Activated CD4-positive, CD25-positive, alpha-beta regulatory T cell treated with anti-CD3 and anti-CD28 coated beads, Interleukin-2, amount 50 U/mL, for 24 hours (primary cell): ENCODE results near the gene DHDDS.
A peak's percentile ranks its signal among the peaks of the same experiment; 100 is the strongest.
"Not testable (repeated sequence)": the region's sequence is repeated elsewhere in the genome, so short reads cannot be mapped to it uniquely, and the experiment has no call there.

ENCODE experiments used
- ATAC-seq, 2 donors: fragments of 150-1000 bp; cut with Tn5 transposase; one replicate each; pipeline ENCODE4 v1.10.0; 2021; ENCODE audit warnings: mild to moderate bottlenecking in 1 of 2, moderate library complexity in 1 of 2

The DHDDS gene, protein sequence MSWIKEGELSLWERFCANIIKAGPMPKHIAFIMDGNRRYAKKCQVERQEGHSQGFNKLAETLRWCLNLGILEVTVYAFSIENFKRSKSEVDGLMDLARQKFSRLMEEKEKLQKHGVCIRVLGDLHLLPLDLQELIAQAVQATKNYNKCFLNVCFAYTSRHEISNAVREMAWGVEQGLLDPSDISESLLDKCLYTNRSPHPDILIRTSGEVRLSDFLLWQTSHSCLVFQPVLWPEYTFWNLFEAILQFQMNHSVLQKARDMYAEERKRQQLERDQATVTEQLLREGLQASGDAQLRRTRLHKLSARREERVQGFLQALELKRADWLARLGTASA

DNA sequence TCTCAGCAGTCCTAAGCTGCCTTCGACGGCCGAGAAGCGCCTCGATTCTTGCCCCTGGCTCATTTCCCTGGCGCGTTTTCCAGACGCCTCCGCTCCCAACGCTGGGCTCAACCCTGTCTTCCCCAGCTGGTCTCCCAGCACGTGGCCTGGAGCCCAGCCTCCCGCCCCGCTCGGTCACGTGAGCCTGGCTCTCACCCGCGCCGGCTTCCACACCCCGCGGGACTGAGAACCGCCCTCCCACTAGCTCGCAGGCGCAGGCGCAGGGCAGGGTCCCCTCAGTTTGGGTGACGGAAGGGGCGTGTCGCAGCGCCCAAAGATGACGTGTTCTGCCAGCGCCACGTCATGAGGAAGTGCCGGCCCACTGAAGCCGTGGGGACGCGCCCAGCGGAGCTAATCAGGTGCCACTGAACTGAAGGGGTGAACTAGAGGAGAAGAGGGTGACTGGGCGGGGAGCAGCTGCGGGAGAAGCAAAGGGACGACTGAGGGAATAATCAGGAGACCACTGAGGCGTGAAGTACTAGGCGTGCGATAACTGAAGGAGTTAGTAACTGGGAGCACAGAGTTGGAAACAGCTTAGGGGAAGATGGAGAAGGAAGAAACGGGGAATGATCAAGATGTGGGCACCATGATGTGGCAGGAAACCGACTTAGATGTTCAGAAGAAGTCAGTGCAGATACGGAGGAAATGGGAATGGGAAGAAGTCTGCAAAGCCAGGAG, at the start of gene DHDDS:
Gene DHDDS, plus strand, starts transcription at position 343 of the 717 bp plus-strand sequence. CDS start 625 bp downstream, outside the sequence.
- peak; percentile 96 to 97 for ATAC-seq

DNA sequence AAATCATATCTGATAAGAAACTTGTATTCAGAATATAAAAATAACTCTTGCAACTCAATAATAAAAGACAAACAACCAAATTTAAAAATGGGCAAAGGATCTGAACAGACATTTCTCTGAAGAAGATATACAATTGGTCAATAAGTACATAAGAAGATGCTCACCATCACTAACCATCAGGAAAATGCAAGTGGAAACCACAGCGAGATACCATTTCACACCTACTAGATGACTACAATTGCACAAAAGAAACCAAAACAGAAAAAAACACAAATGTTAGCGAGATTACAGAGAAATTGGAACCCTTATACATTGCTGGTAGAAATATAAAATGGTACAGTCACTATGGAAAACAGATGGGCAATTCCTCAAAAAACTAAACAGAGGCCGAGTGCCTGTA, 48.0 kb upstream of the DHDDS start:
- ATAC-seq, result no peak

DNA sequence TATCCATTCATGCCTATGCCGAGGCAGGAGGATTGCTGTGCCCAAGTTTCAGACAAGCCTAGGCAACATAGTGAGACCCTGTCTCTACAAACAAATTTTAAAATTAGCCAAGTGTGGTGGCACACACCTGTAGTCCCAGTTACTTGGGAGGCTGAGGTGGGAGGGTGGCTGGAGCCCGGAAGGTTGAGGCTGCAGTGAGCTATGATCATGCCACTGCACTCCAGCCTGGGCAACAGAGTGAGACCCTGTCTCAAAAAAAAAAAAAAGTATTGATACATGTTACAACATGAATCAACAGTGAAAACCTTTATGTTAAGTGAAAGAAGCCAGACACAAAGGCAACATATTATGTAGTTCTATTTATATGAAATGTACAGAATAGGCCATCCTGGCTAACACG, 47.1 kb upstream of the DHDDS start:
- ATAC-seq, result not testable (repeated sequence)

DNA sequence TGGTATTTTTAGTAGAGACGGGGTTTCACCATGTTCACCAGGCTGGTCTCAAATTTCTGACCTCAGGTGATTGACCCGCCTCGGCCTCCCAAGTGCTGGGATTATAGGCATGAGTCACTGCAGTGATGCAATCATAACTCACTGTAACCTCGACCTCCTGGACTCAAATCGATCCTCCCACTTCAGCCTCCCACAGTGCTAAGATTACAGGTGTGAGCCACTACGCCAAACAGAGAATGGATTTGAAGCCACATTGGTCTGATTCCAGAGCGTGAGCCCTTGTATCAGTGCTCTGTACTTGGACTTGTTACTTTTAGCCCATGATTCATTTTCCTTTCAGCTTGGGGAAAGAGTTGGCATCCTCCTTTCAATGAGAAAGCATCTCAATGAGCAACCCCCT, 44.7 kb upstream of the DHDDS start:
- ATAC-seq, result no peak

DNA sequence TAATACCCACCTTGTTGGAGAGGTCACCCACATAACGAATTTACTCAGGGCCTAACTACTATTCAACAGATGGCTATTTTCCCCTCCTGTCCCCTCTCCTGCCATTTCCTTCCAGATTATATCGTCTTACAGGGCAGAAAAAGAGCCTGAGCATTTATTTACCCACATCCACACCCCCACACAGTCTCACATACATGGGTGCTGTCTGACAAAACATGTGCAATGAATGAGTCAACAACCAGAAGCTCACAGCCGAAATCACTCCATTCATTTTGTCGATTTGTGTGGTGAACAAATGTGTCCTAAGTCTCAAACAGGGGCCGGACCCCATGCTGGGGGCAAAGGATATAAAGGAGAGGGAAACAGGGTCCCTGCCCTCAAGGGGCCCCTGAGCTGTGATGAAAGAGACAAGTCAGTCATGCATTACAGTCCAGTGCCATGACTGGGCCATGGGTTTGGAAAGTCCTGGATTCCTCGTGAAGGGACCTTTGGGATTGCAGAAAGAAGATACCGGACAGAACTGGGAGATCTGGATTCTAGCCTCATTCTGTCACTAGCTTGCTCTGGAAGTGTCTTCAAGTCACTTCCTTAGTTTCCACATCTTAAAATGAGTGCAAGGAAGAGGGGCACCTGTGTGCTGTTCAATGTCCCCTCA, 43.2 kb upstream of the DHDDS start:
- no peak for ATAC-seq

DNA sequence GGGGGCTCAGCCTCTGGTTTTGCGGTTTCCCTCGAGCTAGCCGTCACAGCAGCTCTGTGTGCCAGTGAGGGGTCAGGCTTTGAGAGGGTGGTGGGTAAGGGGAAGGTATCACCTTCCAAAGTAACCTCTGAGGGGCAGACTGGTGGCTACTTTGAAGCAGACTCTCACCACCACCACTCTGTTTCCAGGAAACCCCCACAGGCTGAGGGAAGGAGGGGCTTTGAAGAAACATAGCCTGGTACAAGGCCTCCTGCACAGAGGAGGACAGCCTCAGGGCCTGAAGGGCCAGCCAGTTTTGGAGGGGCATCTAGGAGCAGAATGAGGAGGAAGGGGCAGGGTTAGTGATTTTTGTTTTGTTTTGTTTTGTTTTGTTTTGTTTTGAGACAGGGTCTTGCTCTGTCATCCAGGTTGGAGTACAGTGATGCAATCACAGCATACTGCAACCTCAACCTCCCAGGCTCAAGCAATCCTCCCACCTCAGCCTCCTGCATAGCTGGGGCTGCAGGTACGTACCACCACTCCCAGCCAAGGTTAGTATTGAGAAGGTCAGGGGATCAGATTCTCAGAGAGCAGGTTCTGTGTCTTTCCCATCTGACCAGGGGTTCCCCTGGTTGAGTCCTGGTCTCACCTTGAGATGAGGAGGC, 42.4 kb upstream of the DHDDS start:
- ATAC-seq, result no peak

DNA sequence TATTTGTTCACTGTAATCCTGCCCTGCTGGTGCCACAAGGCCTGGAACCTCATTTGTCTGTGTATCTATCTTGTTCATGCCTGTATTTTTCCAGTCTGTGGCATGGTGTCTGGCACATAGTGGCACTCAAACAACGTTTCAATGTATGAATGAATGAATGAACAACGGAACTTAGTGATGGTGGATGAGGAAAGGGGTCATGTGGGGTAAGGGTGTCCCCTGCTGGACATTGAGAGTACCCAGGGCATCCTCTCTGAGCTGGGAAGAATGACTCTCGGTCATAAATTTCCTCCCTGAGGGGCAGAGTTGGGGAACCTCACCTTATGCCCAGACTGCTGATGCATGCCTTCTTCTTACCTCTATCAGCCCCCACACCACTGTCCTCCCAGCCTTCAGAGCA, 40.7 kb upstream of the DHDDS start:
- peak; percentile 35 to 55 for ATAC-seq

DNA sequence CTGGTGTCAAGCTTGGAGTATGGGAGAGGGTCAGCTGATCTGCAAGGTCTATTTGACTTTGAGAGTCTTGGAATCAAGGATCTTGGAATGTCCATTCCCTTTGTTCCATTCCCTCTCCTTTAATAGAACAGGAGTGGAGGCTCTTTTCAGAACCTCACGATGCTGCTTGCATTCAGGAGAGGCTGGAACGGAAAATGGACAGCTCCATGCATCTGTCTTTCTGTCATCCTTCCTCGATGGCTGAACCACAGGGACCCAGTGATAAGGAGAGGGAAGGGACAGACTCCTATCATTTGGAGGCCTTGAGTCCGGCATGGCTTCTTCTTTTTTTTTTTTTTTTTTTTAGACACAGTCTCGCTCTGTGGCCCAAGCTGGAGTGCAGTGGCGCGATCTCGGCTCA, 36.4 kb upstream of the DHDDS start:
- ATAC-seq, result no peak

DNA sequence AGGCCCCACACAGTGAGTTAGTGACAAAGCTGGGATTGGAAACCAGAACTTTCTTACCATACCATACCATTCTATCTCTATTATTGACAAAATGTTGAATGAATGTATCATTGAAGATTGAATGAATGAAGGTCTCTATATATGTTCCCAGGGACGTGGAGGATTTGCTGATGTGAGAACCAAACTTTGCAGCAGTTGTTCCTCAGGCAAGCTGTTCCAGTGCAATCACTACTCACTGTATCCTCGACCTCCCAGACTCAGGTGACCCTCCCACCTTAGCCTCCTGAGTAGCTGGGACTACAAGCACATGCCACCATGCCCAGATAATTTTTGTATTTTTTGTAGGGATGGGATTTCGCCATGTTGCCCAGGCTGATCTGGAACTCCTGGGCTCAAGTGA, 33.1 kb upstream of the DHDDS start:
- no peak for ATAC-seq

DNA sequence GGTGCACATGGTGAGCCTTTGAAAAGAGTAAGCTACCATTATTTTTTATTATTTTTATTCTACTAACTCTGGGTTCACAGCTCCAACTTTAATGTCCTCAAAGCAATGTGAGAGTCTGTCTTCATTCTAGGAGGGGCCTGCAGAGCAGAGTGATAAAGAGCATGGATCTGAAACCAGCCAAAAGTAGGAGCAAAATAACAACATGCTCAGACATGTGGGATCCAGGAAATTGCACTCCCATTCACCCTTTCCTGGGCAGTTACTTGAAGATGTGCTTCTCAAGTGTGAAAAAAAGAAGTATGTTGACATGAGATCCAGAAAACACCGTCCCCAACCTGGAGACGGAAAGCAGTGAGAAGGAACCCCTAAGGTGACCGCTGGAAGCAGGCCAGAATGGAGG, 30.2 kb upstream of the DHDDS start:
- ATAC-seq, result no peak

DNA sequence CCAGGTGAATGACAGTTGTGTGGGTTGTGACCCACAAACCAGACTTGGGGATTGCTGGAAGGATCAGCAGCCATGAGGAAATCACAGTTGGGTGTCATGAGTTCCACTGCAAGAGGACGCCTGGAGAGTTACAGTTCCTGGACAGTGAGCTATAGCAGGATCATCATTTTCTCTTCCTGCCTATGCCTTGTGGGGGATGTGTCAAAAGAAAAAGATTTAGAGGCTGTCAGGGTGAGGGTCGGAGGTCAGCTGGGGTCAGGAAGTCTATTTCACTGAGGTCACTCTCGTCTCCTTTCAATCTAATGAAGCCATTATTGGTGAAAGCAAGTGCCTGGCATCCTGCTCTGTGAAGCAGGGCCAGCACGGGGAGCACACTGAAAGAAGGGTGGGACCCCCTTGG, 28.5 kb upstream of the DHDDS start:
- no peak for ATAC-seq

DNA sequence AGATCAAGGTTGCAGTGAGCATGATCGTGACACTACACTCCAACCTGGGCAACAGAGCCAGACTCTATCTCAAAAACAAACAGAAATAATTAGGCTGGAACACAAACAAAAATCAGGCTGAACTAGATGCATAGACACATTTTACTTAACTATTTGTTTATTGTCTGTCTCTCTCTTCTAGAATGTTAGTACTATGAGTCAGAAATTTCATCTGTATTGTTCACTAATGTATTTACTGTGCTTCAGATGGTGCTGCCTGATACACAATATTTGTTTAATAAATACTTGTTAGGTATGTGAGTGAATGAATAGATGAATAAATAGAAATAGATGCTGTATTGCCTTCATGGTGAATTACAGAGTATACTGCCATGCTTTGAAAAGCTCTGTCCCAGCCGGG, 27.5 kb upstream of the DHDDS start:
- no peak for ATAC-seq

DNA sequence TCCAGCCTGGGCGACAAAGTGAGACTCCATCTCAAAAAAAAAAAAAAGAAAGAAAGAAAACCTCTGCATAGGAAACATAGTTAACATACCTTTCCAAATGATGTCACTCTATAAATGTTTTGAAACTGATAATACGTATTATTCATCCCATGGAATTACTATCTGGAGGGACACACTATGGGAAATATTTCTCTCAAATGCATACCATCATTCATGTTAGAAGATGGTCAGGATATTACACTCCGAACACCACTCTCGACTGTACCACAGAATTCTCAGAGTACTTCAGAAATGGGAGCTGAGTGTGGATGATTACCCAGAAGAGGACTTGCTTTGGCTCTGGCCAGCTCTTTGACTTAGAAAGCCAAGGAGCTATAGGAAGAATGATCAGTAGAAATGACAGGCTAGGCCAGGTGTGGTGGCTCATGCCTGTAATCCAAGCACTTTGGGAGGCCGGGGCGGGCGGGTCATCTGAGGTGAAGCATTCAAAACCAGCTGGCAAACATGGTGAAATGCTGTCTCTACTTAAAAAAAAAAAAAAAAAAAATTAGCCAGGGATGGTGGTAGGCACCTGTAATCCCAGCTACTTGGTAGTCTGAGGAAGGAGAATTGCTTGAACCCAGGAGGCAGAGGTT, 26.7 kb upstream of the DHDDS start:
- ATAC-seq, result no peak

DNA sequence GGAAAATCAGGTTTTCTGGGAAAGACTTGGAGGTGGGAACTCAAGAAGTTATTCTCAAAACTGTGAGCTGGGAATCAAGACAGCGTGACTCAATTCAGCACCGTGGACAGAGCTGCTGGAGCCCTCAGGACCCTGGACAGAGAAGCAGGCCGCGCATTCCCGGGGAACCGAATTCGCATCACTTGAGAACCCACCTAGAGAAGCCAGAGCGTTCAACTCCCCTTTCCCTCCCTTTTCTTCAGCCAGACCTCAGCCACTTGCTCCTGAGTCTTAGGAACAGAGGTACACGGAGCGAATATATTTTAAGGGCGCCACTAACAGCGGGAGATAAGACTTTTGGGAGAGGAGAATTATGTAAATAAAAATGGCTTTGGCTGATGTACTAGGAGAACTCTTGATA, 23.5 kb upstream of the DHDDS start:
- ATAC-seq, result peak; percentile 69 to 78

DNA sequence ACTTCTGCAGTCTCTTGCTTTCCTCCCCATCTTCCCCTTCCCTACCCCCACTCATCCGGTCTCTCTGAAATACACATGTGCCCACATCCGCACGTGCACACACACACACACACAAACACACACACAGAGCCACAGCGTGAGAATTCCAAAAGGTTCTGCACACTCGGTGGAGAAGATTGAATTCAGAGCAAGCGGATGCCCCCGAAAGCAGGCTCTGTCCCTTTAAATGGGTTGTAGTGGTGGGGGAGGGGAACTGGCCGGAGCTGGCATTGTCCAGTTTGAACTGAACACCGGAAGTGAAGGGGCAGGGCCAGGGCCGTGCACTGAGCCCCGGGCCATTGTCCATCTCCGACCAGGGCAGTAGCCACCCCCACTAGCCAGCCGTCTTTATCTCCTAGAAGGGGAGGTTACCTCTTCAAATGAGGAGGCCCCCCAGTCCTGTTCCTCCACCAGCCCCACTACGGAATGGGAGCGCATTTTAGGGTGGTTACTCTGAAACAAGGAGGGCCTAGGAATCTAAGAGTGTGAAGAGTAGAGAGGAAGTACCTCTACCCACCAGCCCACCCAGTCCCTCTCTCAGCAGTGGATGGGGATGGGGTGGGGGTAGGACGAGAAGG, 22.8 kb upstream of the DHDDS start:
- no peak for ATAC-seq

DNA sequence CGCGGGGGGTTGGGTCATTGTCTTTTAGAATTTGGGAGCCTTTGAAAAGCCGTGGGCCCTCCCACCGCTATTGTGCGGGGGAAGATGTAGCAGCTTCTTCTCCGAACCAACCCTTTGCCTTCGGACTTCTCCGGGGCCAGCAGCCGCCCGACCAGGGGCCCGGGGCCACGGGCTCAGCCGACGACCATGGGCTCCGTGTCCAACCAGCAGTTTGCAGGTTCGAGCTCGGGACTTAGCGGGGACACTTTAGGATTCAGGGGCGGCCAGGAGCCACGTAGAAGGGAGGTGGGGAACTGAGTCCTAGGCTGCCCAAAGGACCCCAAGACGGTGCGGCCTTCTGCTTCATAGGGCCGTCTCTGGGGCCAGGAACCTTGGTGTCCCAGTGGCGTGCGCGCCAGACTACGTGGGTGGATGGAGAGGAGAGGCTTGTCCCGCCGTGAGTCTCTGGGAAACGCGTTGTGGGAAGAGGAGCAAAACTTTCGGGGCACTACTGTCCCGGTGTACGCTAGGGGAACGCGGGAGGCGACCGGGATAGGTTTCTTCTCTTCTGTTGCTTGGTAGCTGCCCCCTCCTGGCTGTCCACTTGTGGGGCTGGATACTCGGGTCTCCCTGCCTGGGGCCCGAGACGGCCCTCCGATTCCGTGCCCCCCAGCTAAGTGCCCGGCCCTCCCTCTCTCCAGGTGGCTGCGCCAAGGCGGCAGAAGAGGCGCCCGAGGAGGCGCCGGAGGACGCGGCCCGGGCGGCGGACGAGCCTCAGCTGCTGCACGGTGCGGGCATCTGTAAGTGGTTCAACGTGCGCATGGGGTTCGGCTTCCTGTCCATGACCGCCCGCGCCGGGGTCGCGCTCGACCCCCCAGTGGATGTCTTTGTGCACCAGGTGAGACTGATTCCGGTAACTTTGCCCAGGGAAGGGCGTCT, 21.2 kb upstream of the DHDDS start, which contains the start of gene LIN28A:
Gene LIN28A, plus strand, starts transcription at position 112 of the 918 bp plus-strand sequence. Its CDS starts 75 bp downstream, at position 187.
- no peak for ATAC-seq

DNA sequence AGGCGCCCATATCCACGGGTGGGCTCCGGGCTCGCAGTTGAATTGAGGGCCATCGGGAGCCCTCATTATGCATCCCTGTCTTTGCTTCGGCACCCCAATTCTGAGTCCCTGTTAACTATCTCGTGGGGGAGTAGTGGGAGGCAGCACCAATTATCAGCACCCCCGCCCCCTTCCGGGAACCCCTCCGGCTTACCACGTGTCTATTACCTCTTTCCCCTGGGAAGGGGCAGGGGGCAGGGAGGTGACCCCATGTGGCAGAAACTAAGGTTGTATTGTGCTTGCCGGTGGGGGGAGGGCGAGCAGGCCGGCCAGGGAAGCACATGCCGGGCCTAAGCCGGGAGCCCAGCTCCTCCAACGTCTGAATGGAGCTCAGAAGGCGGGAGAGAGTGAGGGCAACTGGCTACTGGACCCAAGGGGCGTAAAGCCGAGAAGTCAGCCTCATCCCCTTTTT, 20.5 kb upstream of the DHDDS start:
- no peak for ATAC-seq

DNA sequence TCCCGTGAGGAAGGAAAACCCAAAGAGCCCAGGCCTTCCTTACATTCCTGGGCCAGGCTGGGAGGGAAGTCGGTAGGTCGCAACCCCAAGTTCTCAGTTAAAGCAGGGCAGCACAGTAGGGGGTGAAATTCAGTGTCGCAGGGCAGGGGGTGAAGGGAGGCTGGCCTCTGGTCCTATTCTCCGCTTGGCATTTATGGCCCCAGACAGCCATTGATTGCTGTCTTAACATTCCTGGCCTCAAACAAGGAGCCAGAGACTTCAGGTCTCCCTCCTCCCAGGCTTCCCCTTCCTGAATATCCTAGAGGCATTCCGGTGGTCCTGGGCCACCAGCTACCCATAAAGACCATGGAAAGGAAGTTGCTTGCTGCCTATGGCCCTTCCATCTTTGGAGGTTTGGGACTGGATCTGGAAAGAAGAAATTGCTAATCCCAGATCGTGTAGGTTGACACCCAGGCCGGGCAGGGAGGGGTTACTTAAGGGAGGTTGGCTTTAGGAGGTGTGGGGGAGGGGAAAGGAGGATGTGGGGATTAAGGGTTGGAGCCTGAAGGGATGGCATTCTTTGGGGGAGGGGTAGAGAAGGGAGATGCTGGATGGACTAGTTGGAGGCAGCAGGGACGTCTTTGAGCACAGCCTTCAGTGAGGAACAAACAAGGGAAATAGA, 19.8 kb upstream of the DHDDS start:
- ATAC-seq, result no peak

DNA sequence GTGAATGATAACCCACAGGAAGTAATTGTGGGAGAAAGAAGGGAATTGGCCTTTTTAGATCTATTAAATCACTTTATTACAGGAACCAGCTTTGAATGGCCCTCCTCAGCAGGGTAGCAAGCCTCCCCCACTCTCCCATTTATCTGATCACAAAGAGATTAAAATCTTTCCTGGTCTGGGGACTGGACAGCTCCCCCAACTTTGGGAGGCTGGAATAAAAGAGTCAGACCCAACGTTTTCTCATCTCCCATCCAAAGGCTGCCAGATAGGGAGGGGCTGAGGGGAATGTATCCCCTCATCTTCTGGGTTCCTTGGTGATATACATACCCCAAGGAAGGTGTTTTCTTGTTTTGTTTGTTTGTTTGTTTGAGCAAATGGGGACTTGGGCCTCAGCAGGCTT, 19.1 kb upstream of the DHDDS start:
- no peak for ATAC-seq

DNA sequence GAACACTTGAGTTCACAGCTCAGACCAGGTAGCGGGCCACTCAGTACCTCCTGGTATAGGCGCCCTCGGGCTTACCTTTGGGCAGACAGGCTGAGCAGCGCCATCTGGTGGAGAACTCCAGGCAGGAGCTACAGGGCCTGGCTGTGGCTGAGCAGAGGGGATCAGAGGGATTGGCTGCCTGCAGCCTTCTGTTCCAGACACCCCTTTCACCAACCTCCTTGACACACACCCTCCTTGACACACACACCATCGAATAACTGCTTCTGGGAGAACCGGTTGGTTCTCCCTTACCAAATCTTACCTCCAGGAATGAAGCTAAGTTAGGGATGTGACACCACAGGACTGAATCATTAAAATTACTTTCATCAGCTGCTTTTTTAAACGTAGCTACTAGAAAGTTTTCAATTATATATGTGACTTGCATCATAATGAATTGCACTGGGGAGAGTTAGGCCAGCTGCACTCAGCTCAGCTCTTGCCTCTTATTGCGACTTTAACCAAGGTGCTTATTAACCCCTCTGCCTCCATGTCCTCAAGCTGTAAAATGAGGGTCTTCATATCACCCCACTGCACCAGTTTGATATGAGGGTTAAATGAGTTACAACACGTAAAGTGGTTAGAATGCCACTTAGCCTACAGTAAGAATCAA, 14.9 kb upstream of the DHDDS start:
- peak; percentile 99 to 100 for ATAC-seq
